ENCODE data around the gene KLLN.
"Not testable (repeated sequence)": the region's sequence is repeated elsewhere in the genome, so short reads cannot be mapped to it uniquely, and the experiment has no call there.

The KLLN gene

GRCh38 chr10:87865241-87865881 lies 2.0 kb upstream of the KLLN start:
- DNase-seq, result peak; percentile 48

GRCh38 chr10:87864496-87865059 lies 1.2 kb upstream of the KLLN start:
- peak; percentile 80 for DNase-seq

DNA sequence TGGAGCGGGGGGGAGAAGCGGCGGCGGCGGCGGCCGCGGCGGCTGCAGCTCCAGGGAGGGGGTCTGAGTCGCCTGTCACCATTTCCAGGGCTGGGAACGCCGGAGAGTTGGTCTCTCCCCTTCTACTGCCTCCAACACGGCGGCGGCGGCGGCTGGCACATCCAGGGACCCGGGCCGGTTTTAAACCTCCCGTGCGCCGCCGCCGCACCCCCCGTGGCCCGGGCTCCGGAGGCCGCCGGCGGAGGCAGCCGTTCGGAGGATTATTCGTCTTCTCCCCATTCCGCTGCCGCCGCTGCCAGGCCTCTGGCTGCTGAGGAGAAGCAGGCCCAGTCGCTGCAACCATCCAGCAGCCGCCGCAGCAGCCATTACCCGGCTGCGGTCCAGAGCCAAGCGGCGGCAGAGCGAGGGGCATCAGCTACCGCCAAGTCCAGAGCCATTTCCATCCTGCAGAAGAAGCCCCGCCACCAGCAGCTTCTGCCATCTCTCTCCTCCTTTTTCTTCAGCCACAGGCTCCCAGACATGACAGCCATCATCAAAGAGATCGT lies 690 bp upstream of the KLLN start:
- DNase-seq, result not testable (repeated sequence)

DNA sequence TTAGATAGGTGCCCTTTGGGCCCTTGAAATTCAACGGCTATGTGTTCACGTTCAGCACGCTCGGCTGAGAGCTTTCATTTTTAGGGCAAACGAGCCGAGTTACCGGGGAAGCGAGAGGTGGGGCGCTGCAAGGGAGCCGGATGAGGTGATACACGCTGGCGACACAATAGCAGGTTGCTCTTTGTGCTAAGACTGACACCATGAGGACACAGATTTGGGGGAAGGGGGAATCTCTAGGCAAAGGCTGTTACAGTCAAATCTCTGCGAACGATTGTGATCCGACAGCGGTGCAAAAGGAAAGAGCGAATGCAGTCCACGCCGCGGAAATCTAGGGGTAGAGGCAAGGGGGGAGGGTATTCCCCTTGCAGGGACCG lies 667 bp downstream of the KLLN start:
- no peak for DNase-seq

- DNase-seq, result peak; percentile 98
Measured at GRCh38 chr10:87861953-87862678, 1.2 kb downstream of the KLLN start.

GRCh38 chr10:87861566-87861952 lies 1.8 kb downstream of the KLLN start:
- no peak for DNase-seq

- no peak for DNase-seq
Measured at GRCh38 chr10:87860816-87861403, 2.4 kb downstream of the KLLN start.

DNA sequence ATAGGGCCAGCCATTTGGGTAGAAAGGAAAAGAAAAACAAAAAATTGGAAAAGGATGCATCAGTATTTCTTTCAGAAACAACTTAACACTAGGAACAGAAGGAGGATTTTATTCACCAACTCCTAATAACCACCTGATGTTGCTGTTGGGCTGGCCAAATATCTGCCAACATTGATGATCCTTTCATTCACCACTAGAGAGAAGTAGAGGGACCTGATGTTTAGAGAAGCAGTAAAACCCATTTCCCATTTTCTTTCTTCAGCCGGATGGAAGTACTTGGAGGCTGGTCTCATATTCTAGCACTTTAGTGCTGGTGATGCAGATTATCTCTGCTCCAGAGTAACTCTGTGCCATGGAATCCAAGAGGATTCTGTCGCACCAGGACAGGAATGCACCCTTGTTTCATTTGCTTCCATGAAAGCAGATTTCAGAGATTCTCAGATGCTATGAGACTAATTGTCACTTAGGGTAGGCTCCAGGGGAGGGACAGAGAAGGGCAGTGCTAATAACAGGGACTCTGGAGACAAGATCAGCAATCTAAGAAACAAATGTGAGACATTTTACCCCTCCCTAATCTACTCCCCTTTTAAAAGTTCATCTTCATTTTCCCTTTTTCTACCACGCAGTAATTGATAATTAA lies 3.1 kb downstream of the KLLN start:
- DNase-seq, result peak; percentile 56

DNA sequence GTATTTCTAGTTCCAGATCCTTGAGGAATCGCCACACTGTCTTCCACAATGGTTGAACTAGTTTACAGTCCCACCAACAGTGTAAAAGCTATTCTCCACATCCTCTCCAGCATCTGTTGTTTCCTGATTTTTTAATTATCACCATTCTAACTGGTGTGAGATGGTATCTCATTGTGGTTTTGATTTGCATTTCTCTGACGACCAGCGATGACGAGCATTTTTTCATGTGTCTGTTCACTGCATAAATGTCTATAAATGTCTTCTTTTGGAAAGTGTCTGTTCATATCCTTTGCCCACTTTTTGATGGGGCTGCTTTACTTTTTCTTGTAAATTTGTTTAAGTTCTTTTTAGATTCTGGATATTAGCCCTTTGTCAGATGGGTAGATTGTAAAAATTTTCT lies 7.7 kb downstream of the KLLN start:
- not testable (repeated sequence) for DNase-seq

- DNase-seq, result not testable (repeated sequence)
Measured at GRCh38 chr10:87855247-87855646, 8.1 kb downstream of the KLLN start.

GRCh38 chr10:87852089-87852488 lies 11.2 kb downstream of the KLLN start:
- no peak for DNase-seq

- peak; percentile 74 for DNase-seq
Measured at GRCh38 chr10:87850742-87851205, 12.6 kb downstream of the KLLN start.

- no peak for DNase-seq
Measured at GRCh38 chr10:87849001-87849400, 14.3 kb downstream of the KLLN start.

- DNase-seq, result no peak
Measured at GRCh38 chr10:87847550-87847949, 15.8 kb downstream of the KLLN start.

- not testable (repeated sequence) for DNase-seq
Measured at GRCh38 chr10:87846711-87847110, 16.6 kb downstream of the KLLN start.

DNA sequence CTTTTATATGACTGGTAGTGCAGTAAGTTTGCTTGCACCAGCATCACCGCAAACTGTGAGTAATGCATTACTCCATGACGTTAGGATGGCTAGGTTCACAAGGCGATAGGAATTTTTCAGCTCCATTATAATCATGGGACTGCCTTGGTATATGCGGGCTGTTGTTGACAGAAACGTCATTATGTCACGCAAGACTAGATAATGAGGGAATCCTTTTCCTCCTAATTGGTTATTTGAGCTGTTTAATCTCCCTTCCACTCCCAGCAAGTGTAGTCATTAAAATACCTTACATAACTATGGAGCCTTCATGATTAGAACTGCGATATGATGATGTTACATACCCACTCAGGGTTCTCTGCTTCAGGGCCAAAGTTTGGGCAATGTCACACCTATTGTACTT lies 17.3 kb downstream of the KLLN start:
- DNase-seq, result peak; percentile 56

GRCh38 chr10:87845624-87845998 lies 17.7 kb downstream of the KLLN start:
- no peak for DNase-seq

GRCh38 chr10:87844837-87845623 lies 18.3 kb downstream of the KLLN start:
- DNase-seq, result no peak

DNA sequence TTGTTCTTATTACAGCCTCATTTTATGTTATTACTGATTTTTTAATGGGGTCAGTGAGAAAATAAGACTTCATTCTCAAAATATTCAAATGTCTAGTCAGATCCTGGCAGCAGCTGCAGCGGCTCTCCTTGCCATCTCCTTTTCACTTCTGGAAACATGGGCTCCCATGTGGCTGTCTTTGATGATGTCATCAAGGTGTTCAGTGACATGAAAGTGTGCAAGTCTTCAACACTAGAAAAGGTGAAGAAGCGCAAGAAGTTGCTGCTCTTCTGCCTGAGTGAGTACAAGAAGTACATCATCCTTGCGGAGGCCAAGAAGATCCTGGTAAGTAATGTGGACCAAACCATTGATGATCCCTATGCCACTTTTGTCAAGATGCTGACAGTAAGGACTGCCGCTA lies 19.6 kb downstream of the KLLN start:
- no peak for DNase-seq

DNA sequence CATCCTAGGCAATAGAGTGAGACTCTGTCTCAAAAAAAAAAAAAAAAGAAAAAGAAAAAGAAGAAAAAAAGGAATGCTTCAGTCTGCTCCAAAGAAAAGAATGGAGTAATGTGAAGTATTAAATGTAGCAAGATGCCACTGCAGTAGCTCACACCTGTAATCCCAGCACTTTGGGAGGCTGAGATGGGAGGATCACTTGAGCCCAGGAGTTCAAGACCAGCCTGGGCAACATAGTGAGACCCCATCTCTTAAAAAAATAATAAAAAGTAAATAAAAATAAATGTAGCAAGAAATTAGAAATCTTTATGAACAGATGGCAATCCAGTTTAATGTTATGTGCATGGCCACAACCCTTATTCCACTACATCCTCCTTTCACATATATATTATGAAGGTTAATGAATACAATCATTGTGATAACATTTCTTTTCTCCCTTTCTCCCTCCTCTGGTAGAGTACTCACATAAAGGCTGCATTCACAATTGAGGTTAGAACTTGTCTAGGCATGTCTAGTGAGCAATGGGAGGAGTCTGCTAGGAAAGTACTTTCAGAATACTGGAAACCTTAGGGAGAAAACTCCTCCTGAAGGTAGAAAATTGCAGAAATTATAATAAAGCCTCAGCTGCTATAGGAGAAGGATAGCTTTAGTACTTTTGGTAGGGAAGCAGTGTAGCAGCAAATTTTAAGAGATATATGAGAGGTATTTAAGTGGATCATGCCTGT lies 20.4 kb downstream of the KLLN start:
- DNase-seq, result no peak

DNA sequence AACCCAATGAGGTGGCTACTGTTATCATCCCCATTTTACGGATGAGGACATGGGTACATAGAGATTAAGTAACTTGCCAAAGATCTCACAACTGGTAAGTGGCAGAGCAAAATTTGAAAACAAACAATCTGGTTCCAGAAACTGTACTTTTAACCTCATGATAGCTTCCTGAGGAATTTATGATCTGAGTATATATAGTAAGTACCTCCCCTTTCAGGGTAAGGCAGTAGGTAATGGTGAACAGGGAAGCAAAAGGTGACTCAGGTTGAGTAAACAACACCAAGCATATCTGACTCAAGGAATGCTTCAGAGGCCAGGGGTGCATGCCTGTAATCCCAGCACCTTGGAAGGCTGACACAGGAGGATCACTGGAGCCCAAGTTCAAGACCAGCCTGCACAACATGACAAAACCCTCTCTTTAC lies 21.1 kb downstream of the KLLN start:
- no peak for DNase-seq

- no peak for DNase-seq
Measured at GRCh38 chr10:87841186-87841585, 22.1 kb downstream of the KLLN start.

All from eye (tissue), 1 donor.